ENCODE measurements around the gene E2F2. TPM values are rescaled to one million over a fixed set of nuclear protein-coding genes. Genes with fewer than 3 reads are reported as not detected.

Gene E2F2
- total RNA-seq, 1 donor from 2014 or later: 23.5 TPM

DNA sequence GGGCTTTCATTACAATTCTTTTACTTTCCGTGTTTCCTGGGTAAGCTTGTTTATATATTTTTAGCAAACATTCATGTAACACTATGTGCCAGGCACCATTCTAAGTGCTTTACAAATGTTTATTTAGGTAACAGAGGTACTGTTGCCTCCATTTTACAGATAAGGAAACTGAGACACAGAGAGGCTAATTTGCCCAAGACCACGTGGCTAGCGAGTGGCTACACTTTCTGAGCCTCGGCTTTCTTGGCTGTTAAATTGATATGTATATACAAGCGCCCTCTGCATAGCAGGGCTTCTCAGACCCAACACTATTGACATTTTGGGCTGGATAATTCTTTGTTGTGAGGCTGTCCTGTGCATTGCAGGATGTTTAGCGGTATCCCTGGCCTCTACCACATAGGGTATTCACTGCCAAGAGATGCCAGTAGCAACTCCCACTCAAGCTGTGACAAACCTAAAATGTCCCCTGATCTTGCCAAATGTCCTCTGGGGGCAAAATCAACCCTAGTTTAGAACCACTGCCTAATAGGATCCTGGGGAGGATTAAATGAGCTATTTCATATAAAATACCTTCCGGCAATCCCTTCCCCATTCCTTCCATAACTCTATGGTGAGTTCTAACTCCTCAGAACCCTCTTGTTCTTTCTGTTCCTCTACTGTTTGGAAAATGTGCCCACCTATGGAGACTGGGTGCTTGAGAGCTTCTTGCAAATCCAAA is 45.5 kb upstream of the E2F2 start:
- Mint-ChIP-seq H3K27ac (ENCODE audit: unreplicated experiment) (peak overlapping the region; percentile 83), H3K4me1 (peaks cover 59% of the 10 kb centered on the region), H3K36me3 (ENCODE audit: low read depth) (no peaks in the 10 kb centered on the region), H3K9me3 (no peaks in the 10 kb centered on the region), H3K4me3 (no peak overlapping the region), H3K27me3 (ENCODE audit: low read depth) (no peaks in the 10 kb centered on the region)
- TF ChIP-seq, protein P1, sequence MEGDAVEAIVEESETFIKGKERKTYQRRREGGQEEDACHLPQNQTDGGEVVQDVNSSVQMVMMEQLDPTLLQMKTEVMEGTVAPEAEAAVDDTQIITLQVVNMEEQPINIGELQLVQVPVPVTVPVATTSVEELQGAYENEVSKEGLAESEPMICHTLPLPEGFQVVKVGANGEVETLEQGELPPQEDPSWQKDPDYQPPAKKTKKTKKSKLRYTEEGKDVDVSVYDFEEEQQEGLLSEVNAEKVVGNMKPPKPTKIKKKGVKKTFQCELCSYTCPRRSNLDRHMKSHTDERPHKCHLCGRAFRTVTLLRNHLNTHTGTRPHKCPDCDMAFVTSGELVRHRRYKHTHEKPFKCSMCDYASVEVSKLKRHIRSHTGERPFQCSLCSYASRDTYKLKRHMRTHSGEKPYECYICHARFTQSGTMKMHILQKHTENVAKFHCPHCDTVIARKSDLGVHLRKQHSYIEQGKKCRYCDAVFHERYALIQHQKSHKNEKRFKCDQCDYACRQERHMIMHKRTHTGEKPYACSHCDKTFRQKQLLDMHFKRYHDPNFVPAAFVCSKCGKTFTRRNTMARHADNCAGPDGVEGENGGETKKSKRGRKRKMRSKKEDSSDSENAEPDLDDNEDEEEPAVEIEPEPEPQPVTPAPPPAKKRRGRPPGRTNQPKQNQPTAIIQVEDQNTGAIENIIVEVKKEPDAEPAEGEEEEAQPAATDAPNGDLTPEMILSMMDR (conservative IDR thresholded peaks at IDR 0.05): no peak
- DNase-seq (ENCODE audit: low read depth, low spot score): no peak

DNA sequence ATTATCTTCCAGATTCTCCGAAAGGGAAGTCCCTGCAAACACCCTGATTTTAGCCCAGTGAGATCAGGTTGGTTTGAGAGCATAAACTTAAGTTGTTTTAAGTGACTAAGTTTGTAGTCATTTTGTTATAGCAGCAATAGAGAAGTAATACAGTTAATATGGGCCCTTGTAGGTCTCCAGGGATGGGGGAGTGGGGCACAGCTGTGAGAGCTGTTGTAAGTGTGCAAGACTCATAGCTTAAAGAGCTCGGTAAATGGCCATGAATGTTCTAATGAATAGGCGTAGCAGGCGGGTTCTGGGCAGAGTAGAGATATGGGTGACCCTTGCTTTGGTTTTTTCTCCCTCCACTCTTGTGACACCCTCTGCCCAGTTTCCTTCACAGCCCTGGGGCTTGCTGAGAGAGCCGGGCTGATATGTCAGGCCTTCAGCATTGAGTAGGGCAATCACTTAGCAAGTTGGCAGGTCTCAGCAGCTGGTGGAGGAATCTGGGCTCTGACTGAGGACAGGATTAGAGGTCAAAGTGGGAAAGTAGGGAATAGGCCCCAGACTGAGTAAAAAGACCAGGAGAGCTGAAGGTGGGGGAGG is 44.3 kb upstream of the E2F2 start:
- Mint-ChIP-seq H3K27me3 (ENCODE audit: low read depth) (no peaks in the 10 kb centered on the region), H3K27ac (ENCODE audit: unreplicated experiment) (no peak overlapping the region), H3K9me3 (no peaks in the 10 kb centered on the region), H3K4me3 (peak overlapping the region; percentile 16), H3K4me1 (peaks cover 53% of the 10 kb centered on the region), H3K36me3 (ENCODE audit: low read depth) (no peaks in the 10 kb centered on the region)
- no peak for DNase-seq (ENCODE audit: low read depth, low spot score)
- TF ChIP-seq, protein P1 (conservative IDR thresholded peaks at IDR 0.05): no peak

DNA sequence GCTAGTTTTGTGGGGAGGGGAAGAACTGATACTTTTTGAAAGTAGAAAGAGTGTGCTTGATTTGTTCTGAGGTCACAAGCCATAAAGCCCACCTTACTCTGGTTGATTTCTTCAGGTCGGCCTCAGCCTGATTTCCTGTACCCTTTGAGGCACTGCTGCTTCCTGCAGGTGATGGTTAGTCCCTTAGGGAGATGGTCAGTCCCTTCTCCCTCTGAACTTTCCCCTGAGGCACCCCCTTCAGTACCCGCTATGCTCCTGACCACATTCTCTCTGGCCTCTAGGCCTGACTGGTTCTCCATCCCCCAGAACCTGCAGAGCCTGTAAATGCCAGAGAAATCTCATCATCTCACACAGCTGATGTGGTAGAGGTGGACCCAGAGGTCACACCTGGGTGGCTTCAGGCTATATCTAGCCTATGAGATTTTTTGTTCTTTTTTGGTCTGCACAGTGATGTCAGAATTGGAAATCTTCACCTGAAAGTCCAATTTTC is 43.3 kb upstream of the E2F2 start:
- no peaks in the 10 kb centered on the region for H3K9me3 Mint-ChIP-seq
- no peak for DNase-seq (ENCODE audit: low read depth, low spot score)
- no peaks in the 10 kb centered on the region for H3K27me3 Mint-ChIP-seq (ENCODE audit: low read depth)

DNA sequence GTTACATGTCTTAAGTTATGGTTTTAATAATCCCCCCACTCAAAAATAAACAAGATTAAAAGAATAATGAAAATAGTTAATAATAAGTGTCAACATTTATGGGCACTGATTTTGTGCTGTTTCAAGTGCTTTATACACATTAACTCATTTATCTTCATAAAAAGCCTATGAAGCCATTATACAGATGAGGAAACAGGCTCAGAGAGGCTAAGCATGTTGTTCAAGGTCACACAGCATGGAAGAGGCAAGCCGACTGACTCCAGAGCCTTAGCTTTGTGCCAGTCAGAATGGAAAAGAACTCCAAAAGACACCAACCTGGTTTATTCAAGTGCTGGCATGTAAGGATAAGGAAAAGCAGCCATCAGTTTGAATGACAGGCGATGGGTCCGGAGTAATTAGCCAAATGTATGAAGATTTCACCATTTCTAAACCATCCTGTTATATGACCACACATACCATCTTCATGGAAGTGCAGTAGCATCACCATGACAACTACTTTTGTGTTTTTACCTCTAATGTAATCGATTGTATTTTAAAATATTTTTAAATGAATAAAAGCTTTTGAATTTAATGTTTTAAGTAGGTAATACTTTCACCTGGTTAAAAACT is 42.6 kb upstream of the E2F2 start:
- Mint-ChIP-seq H3K36me3 (ENCODE audit: low read depth) (no peaks in the 10 kb centered on the region), H3K9me3 (no peaks in the 10 kb centered on the region), H3K4me3 (no peak overlapping the region), H3K27ac (ENCODE audit: unreplicated experiment) (no peak overlapping the region), H3K27me3 (ENCODE audit: low read depth) (no peaks in the 10 kb centered on the region), H3K4me1 (peaks cover 62% of the 10 kb centered on the region)
- no peak for DNase-seq (ENCODE audit: low read depth, low spot score)
- TF ChIP-seq, protein P1 (conservative IDR thresholded peaks at IDR 0.05): no peak

More for the DNA sequence above, 43.3 kb upstream of the E2F2 start:
- TF ChIP-seq, protein P1 (conservative IDR thresholded peaks at IDR 0.05): no peak
- Mint-ChIP-seq H3K4me1 (peaks cover 56% of the 10 kb centered on the region), H3K4me3 (no peak overlapping the region), H3K27ac (ENCODE audit: unreplicated experiment) (peak overlapping the region; percentile 50), H3K36me3 (ENCODE audit: low read depth) (no peaks in the 10 kb centered on the region)

DNA sequence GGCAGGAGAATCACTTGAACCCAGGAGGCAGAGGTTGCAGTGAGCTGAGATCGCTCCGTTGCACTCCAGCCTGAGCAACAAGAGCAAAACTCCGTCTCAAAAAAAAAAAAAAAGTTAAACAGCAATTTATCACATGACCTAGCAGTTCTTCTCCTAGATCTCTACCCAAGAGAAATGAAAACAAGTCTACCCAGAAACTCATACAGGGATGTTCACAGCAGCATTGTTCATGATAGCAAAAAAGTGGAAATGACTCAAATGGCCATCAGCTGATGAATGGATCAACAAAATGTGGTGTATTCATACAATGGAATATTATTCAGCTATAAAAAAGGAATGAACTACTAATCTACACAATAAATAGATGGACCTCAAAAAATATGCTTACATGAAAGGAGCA is 40.4 kb upstream of the E2F2 start:
- no peak overlapping the region for H3K27ac Mint-ChIP-seq (ENCODE audit: unreplicated experiment)
- H3K27me3 Mint-ChIP-seq (ENCODE audit: low read depth): no peaks in the 10 kb centered on the region

More for the DNA sequence above, 40.4 kb upstream of the E2F2 start:
- Mint-ChIP-seq H3K36me3 (ENCODE audit: low read depth) (no peaks in the 10 kb centered on the region), H3K4me1 (peaks cover 56% of the 10 kb centered on the region), H3K4me3 (no peak overlapping the region), H3K9me3 (no peaks in the 10 kb centered on the region)
- DNase-seq (ENCODE audit: low read depth, low spot score): no peak
- TF ChIP-seq, protein P1 (conservative IDR thresholded peaks at IDR 0.05): no peak

All from neural crest cell (in vitro differentiated cells).